Muscle layer of duodenum (tissue), 2 donors: ENCODE results near the gene PSME4.

Source experiments
- H3K27ac ChIP-seq: one replicate; pipeline ENCODE4 v1.7.0; 2013; ENCODE audit warnings: mild to moderate bottlenecking, low read length
- H3K27me3 ChIP-seq: one replicate; pipeline ENCODE4 v1.7.0; 2013; ENCODE audit warnings: low read depth, mild to moderate bottlenecking, control low read depth, low read length
- H3K36me3 ChIP-seq, 2 donors: one replicate each; pipeline ENCODE4 v1.7.0; 2013; ENCODE audit warnings: low read length in 2 of 2, control low read depth in 1 of 2, mild to moderate bottlenecking in 1 of 2; ENCODE audit not compliant: insufficient read depth in 2 of 2, control insufficient read depth in 1 of 2
- H3K4me1 ChIP-seq, 2 donors: one replicate each; pipeline ENCODE4 v1.7.0; 2013; ENCODE audit warnings: low read length in 2 of 2, mild to moderate bottlenecking in 2 of 2, control low read depth in 1 of 2, moderate library complexity in 1 of 2; ENCODE audit not compliant: insufficient read depth in 2 of 2, control insufficient read depth in 1 of 2
- H3K4me3 ChIP-seq, 2 donors: one replicate each; pipeline ENCODE4 v1.7.0; 2013; ENCODE audit warnings: low read length in 2 of 2, low read depth in 1 of 2, mild to moderate bottlenecking in 1 of 2
- H3K9me3 ChIP-seq, 2 donors: one replicate each; pipeline ENCODE4 v1.7.0; 2013; ENCODE audit warnings: low read length in 2 of 2, control low read depth in 1 of 2, mild to moderate bottlenecking in 1 of 2; ENCODE audit not compliant: control insufficient read depth in 1 of 2
- donor health status: healthy.

Gene PSME4

DNA sequence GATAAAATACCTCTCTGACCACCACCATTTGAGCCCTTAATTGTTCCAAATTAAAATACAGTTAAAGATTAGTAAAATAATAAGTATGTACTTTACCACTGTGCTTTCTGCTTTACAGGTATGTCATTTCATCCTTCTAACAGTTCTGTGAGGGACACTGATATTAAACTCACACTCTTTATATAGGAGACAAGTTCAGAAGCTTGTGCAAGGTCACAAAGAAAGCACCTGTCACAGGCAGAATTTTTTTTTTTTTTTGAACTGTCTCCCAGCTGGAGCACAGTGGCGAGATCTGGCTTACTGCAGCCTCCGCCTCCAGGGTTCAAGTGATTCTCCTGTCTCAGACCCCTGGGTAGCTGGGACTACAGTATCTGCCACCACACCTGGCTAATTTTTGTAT lies 89.4 kb downstream of the PSME4 start:
- no peak overlapping the region for H3K4me3 ChIP-seq
- no peaks in the 10 kb centered on the region for H3K27me3 ChIP-seq
- H3K9me3 ChIP-seq: no peaks in the 10 kb centered on the region
- H3K36me3 ChIP-seq: peaks cover 40 to 62% of the 10 kb centered on the region in 2 donors
- no peak overlapping the region for H3K27ac ChIP-seq
- H3K4me1 ChIP-seq: no peaks in the 10 kb centered on the region

DNA sequence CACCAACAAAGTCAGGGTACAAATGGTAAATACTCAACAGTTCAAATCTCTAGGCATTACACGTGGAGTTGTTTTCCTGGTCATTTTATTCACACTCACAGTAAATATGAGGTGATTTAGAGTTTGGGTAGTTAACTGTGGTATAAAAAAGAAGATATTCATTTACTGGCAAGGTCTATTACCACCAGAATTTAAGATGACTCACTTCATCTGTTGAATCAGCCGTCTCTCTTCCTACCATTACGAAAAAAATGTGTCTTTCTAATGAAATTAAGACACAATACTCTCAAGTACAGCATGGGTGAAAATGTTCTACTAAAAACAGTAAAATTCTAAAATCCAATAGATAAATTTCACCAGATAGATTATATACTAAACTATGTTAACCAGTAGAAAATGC lies 90.0 kb downstream of the PSME4 start:
- H3K36me3 ChIP-seq: peaks cover 40 to 58% of the 10 kb centered on the region in 2 donors
- H3K27me3 ChIP-seq: no peaks in the 10 kb centered on the region
- no peak overlapping the region for H3K27ac ChIP-seq
- no peaks in the 10 kb centered on the region for H3K9me3 ChIP-seq
- no peak overlapping the region for H3K4me3 ChIP-seq
- H3K4me1 ChIP-seq: no peaks in the 10 kb centered on the region

DNA sequence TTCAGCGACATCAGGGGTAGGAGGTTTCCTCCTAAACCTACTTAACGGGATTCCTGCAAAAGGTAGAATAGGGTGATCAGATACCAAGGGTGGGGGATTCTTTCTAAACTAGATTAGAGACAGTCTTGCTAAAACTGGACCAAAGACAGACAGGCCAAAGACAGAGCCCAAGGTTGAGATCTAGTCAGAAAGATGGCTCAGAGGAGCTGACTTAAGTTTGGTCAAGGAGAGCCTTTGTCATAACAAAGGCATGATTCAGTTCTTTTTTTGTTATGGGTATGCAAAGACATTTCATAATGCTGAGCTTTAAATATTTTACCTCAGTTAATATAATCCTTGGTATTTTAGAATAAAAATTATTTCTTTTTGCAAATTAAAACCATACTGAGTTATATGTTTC lies 93.2 kb downstream of the PSME4 start:
- no peaks in the 10 kb centered on the region for H3K27me3 ChIP-seq
- no peaks in the 10 kb centered on the region for H3K4me1 ChIP-seq
- no peaks in the 10 kb centered on the region for H3K9me3 ChIP-seq
- H3K4me3 ChIP-seq: no peak overlapping the region
- H3K27ac ChIP-seq: no peak overlapping the region
- peaks cover 33 to 64% of the 10 kb centered on the region in 2 donors for H3K36me3 ChIP-seq

DNA sequence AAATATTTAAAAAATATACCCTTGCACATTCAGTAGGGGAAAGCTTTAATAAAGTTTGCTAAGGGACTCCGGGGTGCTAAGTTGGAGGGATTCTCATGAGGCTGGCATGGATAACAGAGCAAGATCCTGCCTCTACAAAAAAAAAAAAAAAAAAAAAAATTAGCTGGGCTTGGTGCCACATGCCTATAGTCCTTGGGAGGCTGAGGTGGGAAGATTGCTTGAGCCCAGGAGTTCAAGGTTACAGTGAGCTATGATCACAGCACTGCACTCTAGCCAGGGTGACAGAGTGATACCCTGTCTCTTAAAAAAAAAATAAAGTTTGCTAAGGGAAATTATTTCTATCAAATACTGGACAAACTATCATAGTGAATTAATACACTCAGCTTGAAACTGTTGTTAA lies 93.7 kb downstream of the PSME4 start:
- H3K27me3 ChIP-seq: no peaks in the 10 kb centered on the region
- no peaks in the 10 kb centered on the region for H3K9me3 ChIP-seq
- peaks cover 29 to 59% of the 10 kb centered on the region in 2 donors for H3K36me3 ChIP-seq
- no peak overlapping the region for H3K27ac ChIP-seq
- no peak overlapping the region for H3K4me3 ChIP-seq
- no peaks in the 10 kb centered on the region for H3K4me1 ChIP-seq

DNA sequence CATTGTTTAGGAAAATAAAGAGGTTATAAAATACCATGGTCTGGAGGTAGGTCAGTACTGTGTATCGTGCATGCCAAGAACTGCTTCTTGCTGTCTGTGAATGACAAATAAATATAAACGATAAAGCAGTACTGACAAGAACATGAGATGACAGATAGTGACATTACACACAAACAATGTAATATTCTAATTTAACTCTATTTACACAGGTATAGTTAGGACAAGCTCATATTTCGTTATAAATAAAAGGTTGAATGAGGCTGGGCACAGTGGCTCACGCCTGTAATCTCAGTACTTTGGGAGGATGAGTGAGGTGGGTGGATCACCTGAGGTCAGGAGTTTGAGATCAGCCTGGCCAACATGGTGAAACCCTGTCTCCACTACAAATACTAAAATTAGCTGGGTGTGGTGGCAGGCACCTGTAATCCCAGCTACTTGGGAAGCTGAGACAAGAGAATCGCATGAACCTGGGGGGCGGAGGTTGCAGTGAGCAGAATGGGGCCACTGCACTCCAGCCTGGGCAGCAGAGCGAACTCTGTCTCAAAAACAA lies 96.3 kb downstream of the PSME4 start:
- H3K4me1 ChIP-seq: no peaks in the 10 kb centered on the region
- H3K36me3 ChIP-seq: peaks cover 24 to 41% of the 10 kb centered on the region in 2 donors
- H3K4me3 ChIP-seq: no peak overlapping the region
- H3K27ac ChIP-seq: no peak overlapping the region
- no peaks in the 10 kb centered on the region for H3K27me3 ChIP-seq
- no peaks in the 10 kb centered on the region for H3K9me3 ChIP-seq

DNA sequence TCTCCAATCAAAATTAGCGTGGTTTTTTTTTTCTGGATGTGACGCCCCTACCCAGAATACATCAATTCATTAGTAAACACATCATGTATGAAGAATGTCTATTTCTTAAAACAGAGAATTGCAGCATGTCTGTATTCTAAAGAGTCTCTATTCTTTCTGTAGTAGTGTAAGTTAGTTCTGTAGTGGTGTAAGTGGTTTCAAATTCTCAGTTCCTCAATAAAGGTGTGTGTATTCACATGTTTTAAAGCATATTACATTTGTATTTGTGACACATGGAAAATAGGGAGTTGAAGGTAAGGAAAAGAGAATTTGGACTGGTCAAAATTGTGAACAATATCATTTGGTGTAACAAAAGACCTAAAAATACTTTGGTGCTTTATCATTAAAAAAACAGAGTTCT lies 103.0 kb downstream of the PSME4 start:
- Histone ChIP-seq H3K4me3 (no peak overlapping the region), H3K9me3 (no peaks in the 10 kb centered on the region), H3K27ac (no peak overlapping the region), H3K27me3 (no peaks in the 10 kb centered on the region), H3K4me1 (no peaks in the 10 kb centered on the region), H3K36me3 (peaks cover 28 to 50% of the 10 kb centered on the region in 2 donors)

DNA sequence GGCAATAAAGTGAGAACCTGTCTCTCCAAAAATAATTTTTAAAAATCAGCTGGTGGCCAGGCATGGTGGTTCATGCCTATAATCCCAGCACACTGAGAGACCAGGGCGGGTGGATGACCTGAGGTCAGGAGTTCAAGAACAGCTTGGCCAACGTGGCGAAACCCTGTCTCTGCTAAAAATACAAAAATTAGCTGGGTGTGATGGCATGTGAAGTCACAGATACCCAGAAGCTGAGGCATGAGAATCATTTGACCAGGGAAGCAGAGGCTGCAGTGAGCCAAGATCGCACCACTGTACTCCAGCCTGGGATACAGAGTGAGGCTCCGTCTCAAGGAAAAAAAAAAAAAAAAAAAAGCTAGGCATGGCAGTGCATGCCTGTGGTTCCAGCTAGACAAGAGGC lies 103.6 kb downstream of the PSME4 start:
- Histone ChIP-seq H3K27ac (no peak overlapping the region), H3K4me1 (no peaks in the 10 kb centered on the region), H3K4me3 (no peak overlapping the region), H3K27me3 (no peaks in the 10 kb centered on the region), H3K36me3 (peaks cover 28 to 50% of the 10 kb centered on the region in 2 donors), H3K9me3 (no peaks in the 10 kb centered on the region)

DNA sequence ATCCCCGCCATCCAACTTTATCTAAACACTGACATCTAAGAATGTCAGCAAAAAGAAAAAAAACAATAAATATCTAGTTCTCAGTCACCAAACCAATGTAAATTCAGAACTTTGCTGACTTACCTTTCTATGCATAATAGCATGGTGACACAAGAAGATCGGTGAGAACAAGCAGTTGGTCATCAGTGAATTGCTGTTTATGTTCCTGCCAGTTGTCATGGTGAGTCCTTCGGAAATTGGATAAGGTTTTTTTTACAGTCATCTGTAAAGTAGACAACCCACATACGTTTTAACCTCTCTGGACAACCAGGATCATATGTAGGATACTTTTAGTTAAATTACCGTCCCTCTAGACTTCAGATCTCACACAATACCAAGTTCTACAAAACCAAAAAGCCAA lies 104.8 kb downstream of the PSME4 start:
- peaks cover 28 to 50% of the 10 kb centered on the region in 2 donors for H3K36me3 ChIP-seq
- H3K9me3 ChIP-seq: no peaks in the 10 kb centered on the region
- no peak overlapping the region for H3K4me3 ChIP-seq
- no peak overlapping the region for H3K27ac ChIP-seq
- no peaks in the 10 kb centered on the region for H3K27me3 ChIP-seq
- H3K4me1 ChIP-seq: no peaks in the 10 kb centered on the region

DNA sequence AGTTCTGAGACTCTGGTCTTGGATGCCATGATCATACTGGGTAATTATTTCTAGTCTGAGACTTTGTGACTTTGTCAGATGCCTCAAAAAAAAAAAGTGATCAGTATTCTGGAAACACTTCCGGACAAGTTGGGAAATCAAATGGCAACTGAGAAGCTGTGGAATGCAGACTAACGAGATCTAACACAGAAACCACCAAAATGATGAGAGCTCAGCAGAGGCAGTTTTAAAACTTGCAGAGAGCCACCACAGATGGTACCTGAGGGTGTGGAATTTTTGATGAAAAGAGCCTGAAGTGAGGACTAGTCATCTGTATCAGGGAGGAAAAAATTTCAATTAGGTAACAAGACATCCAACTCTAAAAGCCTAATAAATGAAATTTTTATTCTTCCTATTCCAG lies 105.5 kb downstream of the PSME4 start:
- Histone ChIP-seq H3K4me3 (no peak overlapping the region), H3K4me1 (no peaks in the 10 kb centered on the region), H3K27ac (no peak overlapping the region), H3K36me3 (peaks cover 28 to 50% of the 10 kb centered on the region in 2 donors), H3K27me3 (no peaks in the 10 kb centered on the region), H3K9me3 (no peaks in the 10 kb centered on the region)

DNA sequence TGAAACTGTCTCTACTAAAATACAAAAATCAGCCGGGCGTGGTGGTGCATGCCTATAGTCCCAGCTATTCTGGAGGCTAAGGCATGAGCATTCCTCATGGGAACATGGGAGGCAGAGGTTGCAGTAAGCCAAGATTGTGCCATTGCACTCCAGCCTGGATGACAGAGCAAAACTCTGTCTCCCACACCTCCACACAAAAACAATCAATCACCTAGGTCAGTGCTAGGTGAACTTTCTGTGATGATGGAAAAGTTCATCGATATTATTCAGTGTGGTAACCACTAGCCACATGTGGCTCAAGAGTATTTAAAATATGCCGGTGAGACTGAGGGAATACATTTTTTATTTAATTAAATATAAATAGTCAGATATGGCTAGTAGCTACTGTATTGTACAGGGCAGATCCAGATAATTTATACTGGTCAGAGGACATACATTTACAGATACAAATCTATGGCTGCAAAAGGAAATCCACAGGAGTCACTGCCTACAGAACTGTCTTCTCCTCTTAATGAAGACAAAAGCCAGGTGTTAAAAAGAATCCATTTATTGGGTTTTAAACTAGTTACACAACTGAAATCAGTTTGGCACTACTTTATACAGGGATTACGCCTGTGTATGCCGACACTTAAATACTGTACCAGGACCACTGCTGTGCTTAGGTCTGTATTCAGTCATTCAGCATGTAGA lies 107.1 kb downstream of the PSME4 start:
- no peaks in the 10 kb centered on the region for H3K27me3 ChIP-seq
- no peaks in the 10 kb centered on the region for H3K4me1 ChIP-seq
- no peak overlapping the region for H3K4me3 ChIP-seq
- H3K36me3 ChIP-seq: peaks cover 23 to 42% of the 10 kb centered on the region in 2 donors
- H3K9me3 ChIP-seq: no peaks in the 10 kb centered on the region
- H3K27ac ChIP-seq: no peak overlapping the region

DNA sequence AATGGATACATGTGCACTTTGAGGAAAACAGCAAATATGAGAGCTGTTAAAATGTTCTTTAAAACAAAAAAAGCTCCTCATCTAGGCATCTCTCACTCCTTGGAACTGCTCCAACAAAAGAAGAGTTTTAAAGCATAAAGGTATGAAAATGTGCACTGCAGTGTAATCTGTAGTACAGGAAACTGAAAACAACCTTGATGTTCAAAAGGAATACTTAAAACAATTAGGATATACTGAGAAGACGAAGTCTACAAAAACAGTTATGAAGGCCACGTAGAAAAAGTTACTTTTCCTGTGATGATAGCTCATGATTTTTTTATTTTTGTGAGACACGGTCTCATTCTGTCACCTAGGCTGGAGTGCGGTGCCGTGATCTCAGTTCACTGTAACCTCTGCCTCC lies 109.0 kb downstream of the PSME4 start:
- Histone ChIP-seq H3K27me3 (no peaks in the 10 kb centered on the region), H3K36me3 (peaks cover 23 to 28% of the 10 kb centered on the region in 2 donors), H3K4me1 (no peaks in the 10 kb centered on the region), H3K9me3 (no peaks in the 10 kb centered on the region), H3K27ac (no peak overlapping the region), H3K4me3 (no peak overlapping the region)
